ENCODE results near the gene CNTNAP1.

Gene CNTNAP1

GRCh38 chr17:42681976-42682721 is at the start of gene CNTNAP1:
TSS of gene CNTNAP1 (plus strand) at chr17:42682531. CDS start at chr17:42682830, 299 bp downstream.
- H3K9me3 ChIP-seq (ENCODE audit: insufficient read depth, low read depth, low read length), result no peaks in the 10 kb centered on the region
- H3K27me3 ChIP-seq (ENCODE audit: insufficient read depth, low read length), result peaks cover 62% of the 10 kb centered on the region
- peak within 1 kb of the TSS; percentile 68; the same call in 1 of the 2 replicates for H3K9ac ChIP-seq (ENCODE audit: low read depth, low read length)
- peaks cover 22% of the 10 kb centered on the region for H3K4me1 ChIP-seq (ENCODE audit: insufficient read depth, low read length)
- peak within 1 kb of the TSS; percentile 81 for H3K4me3 ChIP-seq (ENCODE audit: low read length)
- H3K27ac ChIP-seq (ENCODE audit: low read length), result no peak within 1 kb of the TSS
- no peaks in the 10 kb centered on the region for H3K36me3 ChIP-seq (ENCODE audit: insufficient read depth, low read depth, low read length)

- no peak overlapping the region for H3K27ac ChIP-seq (ENCODE audit: low read length)
- no peaks in the 10 kb centered on the region for H3K4me1 ChIP-seq (ENCODE audit: insufficient read depth, low read length)
- H3K27me3 ChIP-seq (ENCODE audit: insufficient read depth, low read length), result no peaks in the 10 kb centered on the region
- H3K4me3 ChIP-seq (ENCODE audit: low read length), result no peak overlapping the region
- H3K9ac ChIP-seq (ENCODE audit: low read depth, low read length), result no peak overlapping the region
- H3K36me3 ChIP-seq (ENCODE audit: insufficient read depth, low read depth, low read length), result no peaks in the 10 kb centered on the region
- H3K9me3 ChIP-seq (ENCODE audit: insufficient read depth, low read depth, low read length), result no peaks in the 10 kb centered on the region
Measured at GRCh38 chr17:42632949-42633444, 49.3 kb upstream of the CNTNAP1 start.

- H3K27me3 ChIP-seq (ENCODE audit: insufficient read depth, low read length), result no peaks in the 10 kb centered on the region
- no peak overlapping the region for H3K4me3 ChIP-seq (ENCODE audit: low read length)
- no peak overlapping the region for H3K27ac ChIP-seq (ENCODE audit: low read length)
- H3K4me1 ChIP-seq (ENCODE audit: insufficient read depth, low read length), result no peaks in the 10 kb centered on the region
- H3K9ac ChIP-seq (ENCODE audit: low read depth, low read length), result no peak overlapping the region
- no peaks in the 10 kb centered on the region for H3K36me3 ChIP-seq (ENCODE audit: insufficient read depth, low read depth, low read length)
- no peaks in the 10 kb centered on the region for H3K9me3 ChIP-seq (ENCODE audit: insufficient read depth, low read depth, low read length)
Measured at GRCh38 chr17:42639525-42640113, 42.7 kb upstream of the CNTNAP1 start.

- H3K4me1 ChIP-seq (ENCODE audit: insufficient read depth, low read length), result no peaks in the 10 kb centered on the region
- no peak overlapping the region for H3K27ac ChIP-seq (ENCODE audit: low read length)
- H3K4me3 ChIP-seq (ENCODE audit: low read length), result no peak overlapping the region
- H3K36me3 ChIP-seq (ENCODE audit: insufficient read depth, low read depth, low read length), result no peaks in the 10 kb centered on the region
- no peaks in the 10 kb centered on the region for H3K27me3 ChIP-seq (ENCODE audit: insufficient read depth, low read length)
- H3K9ac ChIP-seq (ENCODE audit: low read depth, low read length), result no peak overlapping the region
- H3K9me3 ChIP-seq (ENCODE audit: insufficient read depth, low read depth, low read length), result no peaks in the 10 kb centered on the region
Measured at GRCh38 chr17:42640121-42640520, 42.2 kb upstream of the CNTNAP1 start.

GRCh38 chr17:42642336-42642735 is 40.0 kb upstream of the CNTNAP1 start:
- no peaks in the 10 kb centered on the region for H3K4me1 ChIP-seq (ENCODE audit: insufficient read depth, low read length)
- H3K9me3 ChIP-seq (ENCODE audit: insufficient read depth, low read depth, low read length), result no peaks in the 10 kb centered on the region
- H3K36me3 ChIP-seq (ENCODE audit: insufficient read depth, low read depth, low read length), result no peaks in the 10 kb centered on the region
- H3K27ac ChIP-seq (ENCODE audit: low read length), result no peak overlapping the region
- no peaks in the 10 kb centered on the region for H3K27me3 ChIP-seq (ENCODE audit: insufficient read depth, low read length)
- H3K9ac ChIP-seq (ENCODE audit: low read depth, low read length), result no peak overlapping the region
- H3K4me3 ChIP-seq (ENCODE audit: low read length), result no peak overlapping the region

- no peaks in the 10 kb centered on the region for H3K9me3 ChIP-seq (ENCODE audit: insufficient read depth, low read depth, low read length)
- H3K27me3 ChIP-seq (ENCODE audit: insufficient read depth, low read length), result no peaks in the 10 kb centered on the region
- H3K4me1 ChIP-seq (ENCODE audit: insufficient read depth, low read length), result no peaks in the 10 kb centered on the region
- H3K36me3 ChIP-seq (ENCODE audit: insufficient read depth, low read depth, low read length), result no peaks in the 10 kb centered on the region
- H3K9ac ChIP-seq (ENCODE audit: low read depth, low read length), result no peak overlapping the region
- H3K27ac ChIP-seq (ENCODE audit: low read length), result no peak overlapping the region
- H3K4me3 ChIP-seq (ENCODE audit: low read length), result no peak overlapping the region
Measured at GRCh38 chr17:42647778-42648177, 34.6 kb upstream of the CNTNAP1 start.

GRCh38 chr17:42651392-42651791 is 30.9 kb upstream of the CNTNAP1 start:
- Histone ChIP-seq H3K27ac (ENCODE audit: low read length) (no peak overlapping the region), H3K9ac (ENCODE audit: low read depth, low read length) (no peak overlapping the region)

GRCh38 chr17:42653179-42654124 is 28.9 kb upstream of the CNTNAP1 start:
- Histone ChIP-seq H3K27ac (ENCODE audit: low read length) (no peak overlapping the region), H3K36me3 (ENCODE audit: insufficient read depth, low read depth, low read length) (no peaks in the 10 kb centered on the region), H3K9me3 (ENCODE audit: insufficient read depth, low read depth, low read length) (no peaks in the 10 kb centered on the region), H3K4me1 (ENCODE audit: insufficient read depth, low read length) (no peaks in the 10 kb centered on the region; the same call in 1 of the 2 replicates), H3K4me3 (ENCODE audit: low read length) (peak overlapping the region; percentile 63), H3K27me3 (ENCODE audit: insufficient read depth, low read length) (no peaks in the 10 kb centered on the region), H3K9ac (ENCODE audit: low read depth, low read length) (peak overlapping the region; percentile 63; the same call in 1 of the 2 replicates)

More at GRCh38 chr17:42651392-42651791, 30.9 kb upstream of the CNTNAP1 start:
- Histone ChIP-seq H3K9me3 (ENCODE audit: insufficient read depth, low read depth, low read length) (no peaks in the 10 kb centered on the region), H3K4me1 (ENCODE audit: insufficient read depth, low read length) (no peaks in the 10 kb centered on the region; the same call in 1 of the 2 replicates), H3K4me3 (ENCODE audit: low read length) (no peak overlapping the region), H3K27me3 (ENCODE audit: insufficient read depth, low read length) (no peaks in the 10 kb centered on the region), H3K36me3 (ENCODE audit: insufficient read depth, low read depth, low read length) (no peaks in the 10 kb centered on the region)

GRCh38 chr17:42655528-42655927 is 26.8 kb upstream of the CNTNAP1 start:
- Histone ChIP-seq H3K36me3 (ENCODE audit: insufficient read depth, low read depth, low read length) (no peaks in the 10 kb centered on the region), H3K27me3 (ENCODE audit: insufficient read depth, low read length) (no peaks in the 10 kb centered on the region), H3K27ac (ENCODE audit: low read length) (no peak overlapping the region), H3K4me3 (ENCODE audit: low read length) (no peak overlapping the region), H3K9me3 (ENCODE audit: insufficient read depth, low read depth, low read length) (no peaks in the 10 kb centered on the region), H3K9ac (ENCODE audit: low read depth, low read length) (no peak overlapping the region), H3K4me1 (ENCODE audit: insufficient read depth, low read length) (peaks cover 5% of the 10 kb centered on the region)

GRCh38 chr17:42657824-42658588 is 24.3 kb upstream of the CNTNAP1 start:
- Histone ChIP-seq H3K9me3 (ENCODE audit: insufficient read depth, low read depth, low read length) (no peaks in the 10 kb centered on the region), H3K9ac (ENCODE audit: low read depth, low read length) (no peak overlapping the region), H3K4me1 (ENCODE audit: insufficient read depth, low read length) (peaks cover 7% of the 10 kb centered on the region), H3K4me3 (ENCODE audit: low read length) (no peak overlapping the region), H3K27ac (ENCODE audit: low read length) (no peak overlapping the region), H3K36me3 (ENCODE audit: insufficient read depth, low read depth, low read length) (peaks cover 16% of the 10 kb centered on the region; the same call in 1 of the 2 replicates), H3K27me3 (ENCODE audit: insufficient read depth, low read length) (no peaks in the 10 kb centered on the region)

Data from iPS-20b (cell line).